Measurements from ENCODE around the gene YAP1.
A peak's percentile ranks its signal among the peaks of the same experiment; 100 is the strongest.
"Not testable (repeated sequence)": the region's sequence is repeated elsewhere in the genome, so short reads cannot be mapped to it uniquely, and the experiment has no call there.

The YAP1 gene

DNA sequence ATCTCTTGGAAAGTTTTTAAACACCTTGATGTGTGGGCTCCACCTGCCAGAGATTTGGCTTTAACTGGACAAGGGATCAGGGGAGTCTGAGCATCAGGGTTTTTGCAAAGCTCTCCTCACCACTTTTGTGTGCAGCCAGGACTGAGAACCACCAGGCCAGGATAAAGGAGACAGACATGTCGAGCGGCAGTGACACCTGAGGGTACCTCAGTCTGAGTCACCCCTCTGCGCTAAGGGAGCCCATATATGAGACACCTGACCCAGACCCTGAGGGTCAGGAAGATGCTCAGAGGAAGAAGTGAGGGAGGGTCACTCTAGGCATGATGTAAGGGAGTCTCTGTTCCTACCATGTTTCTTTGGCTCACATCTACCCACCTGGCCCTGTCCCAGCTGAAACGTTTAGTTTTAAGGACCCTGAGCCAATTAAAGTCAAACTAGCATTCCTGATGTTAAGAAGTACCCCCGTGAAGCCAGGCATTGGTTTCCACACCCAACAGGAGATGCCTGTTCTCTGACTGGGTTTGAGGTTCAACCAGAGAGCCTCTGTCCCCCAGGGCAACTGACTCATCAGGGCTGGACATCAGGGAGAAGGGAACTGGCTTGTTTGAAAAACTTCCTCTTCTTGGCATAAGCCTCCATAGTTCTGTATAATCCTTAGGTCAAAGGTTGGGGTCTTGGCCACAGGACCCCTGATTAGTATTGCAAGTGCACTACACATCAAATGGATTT, 134.6 kb downstream of the YAP1 start:
- DNase-seq = no peak

DNA sequence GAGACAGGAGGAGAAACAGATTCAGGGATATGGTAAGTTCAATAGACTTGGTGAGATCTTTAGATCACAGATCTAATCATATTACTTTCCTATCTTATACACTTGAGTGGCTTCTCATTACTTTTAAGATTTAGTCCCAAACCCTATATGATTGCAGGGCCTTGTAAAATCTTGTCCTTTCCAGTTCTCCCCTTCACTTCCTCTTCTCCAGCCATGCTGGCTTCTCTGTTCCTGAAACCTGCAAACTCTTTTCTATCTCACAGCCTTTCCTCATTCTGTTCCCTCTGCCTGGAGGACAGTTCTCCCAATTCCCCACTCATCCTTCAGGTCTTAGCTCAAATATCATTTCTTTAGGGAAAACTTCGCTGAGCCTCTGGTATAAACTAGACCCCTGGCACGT, 141.2 kb downstream of the YAP1 start:
- DNase-seq = no peak

DNA sequence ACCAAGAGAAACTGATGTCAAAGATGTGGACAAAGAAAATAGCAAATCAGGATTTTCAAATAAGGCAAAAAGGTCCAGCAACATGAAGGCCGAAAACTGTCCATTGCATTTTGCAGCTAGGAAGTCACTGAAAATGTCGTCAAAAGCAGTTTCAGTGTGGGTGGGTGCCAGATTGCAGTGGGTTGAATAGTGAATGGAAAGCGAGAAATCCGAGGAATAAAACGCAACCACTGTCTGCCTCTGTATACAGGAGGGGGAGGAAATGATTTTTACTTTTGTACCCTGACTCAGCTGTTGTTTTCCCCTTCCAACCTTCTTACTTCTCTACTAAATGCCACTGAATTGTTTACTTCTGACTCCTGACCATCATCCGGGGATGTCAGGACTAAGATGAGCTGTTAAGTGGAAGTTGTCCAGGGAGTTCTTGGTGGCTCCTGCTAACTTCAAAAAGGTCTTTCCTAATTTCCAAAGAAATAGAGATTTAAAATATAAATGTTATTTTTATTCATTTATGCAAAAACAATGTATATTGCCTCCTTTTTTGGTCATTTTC, 142.2 kb downstream of the YAP1 start:
- DNase-seq = no peak

DNA sequence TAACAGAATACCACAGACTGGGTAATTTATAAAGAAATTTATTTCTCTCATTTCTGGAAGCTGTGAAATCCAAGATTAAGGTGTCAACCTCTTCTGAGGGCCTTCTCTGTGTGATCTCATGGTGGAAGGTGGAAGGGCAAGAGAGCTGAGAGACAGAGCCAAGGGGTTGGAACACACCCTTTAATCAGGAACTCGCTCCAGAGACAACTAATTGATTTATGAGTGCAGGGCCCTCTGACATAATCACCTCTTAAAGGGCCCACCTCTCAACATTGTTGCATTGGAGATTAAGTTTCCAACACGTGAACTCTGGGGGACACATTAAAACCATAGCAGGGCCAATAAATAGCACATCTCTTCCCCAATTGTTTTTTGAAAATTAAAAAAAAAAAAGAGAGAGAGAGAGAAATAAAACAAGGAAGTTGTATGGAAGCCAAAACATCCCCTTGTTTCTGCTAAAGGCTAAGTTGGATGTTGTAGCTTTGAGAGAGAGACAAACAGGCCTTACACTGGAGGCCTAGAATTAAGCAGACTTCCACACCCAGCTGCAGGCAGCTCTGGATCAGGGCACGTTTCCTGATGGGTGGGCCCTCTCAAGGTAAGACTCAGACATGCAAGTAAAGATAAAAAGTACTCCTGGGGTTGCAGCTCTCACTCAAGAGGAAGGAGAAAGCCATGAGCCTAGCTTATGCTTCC, 142.9 kb downstream of the YAP1 start:
- peak; percentile 50 for DNase-seq

DNA sequence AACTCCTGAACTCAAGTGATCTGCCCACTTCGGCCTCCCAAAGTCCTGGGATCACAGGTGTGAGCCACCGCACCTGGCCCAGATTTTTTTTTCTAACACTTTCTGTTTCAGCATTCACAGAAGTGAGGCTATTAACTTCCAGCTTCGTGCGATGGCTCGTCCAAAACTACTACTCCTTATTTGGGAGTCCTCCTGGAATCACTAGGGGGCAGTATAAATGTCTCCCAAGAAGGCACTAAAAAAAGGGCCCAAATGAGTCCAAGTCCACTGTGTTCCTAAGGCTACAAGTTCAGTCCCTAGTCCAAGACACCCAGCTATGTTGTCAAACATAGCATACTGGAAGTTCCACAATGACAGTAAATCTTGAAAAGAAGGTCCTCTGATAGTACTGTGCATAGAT, 143.8 kb downstream of the YAP1 start:
- DNase-seq = peak; percentile 12

DNA sequence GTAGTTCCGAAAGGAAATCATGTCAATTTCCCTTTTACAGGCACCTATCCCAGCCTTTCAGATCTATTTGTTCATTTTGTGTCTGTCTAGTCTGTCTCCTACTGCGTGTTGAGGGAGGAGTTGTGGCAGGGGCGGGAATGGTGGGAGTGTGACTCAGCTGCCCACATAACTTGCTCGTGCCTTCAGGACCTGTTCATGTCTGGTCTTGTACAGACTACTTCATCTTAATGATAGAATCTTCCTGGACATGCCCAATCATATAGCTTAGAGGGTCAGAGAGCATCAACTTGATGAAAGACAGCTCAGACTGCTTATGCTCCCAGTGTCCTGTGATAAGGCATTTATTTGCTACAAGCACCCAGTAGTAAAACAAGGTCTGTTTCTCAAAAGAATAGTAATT, 146.0 kb downstream of the YAP1 start:
- DNase-seq = no peak

DNA sequence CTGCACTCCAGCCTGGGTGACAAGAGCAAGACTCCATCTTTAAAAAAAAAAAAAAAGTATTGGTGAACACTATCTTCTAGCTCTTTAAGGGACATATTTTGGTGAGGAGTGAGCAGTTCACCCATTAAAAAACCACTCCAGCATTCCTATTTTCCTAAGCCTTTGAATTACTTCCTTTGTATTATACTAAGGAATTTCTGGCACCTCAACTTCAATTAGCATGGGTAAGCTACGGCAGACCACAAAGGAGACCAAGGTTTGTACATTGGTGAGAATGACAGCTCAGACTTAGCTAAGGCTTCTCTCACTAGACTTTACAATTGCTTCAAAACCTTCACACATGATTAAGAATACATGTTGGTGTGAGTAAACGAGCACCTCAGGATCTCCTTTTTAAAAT, 150.0 kb downstream of the YAP1 start:
- no peak for DNase-seq

DNA sequence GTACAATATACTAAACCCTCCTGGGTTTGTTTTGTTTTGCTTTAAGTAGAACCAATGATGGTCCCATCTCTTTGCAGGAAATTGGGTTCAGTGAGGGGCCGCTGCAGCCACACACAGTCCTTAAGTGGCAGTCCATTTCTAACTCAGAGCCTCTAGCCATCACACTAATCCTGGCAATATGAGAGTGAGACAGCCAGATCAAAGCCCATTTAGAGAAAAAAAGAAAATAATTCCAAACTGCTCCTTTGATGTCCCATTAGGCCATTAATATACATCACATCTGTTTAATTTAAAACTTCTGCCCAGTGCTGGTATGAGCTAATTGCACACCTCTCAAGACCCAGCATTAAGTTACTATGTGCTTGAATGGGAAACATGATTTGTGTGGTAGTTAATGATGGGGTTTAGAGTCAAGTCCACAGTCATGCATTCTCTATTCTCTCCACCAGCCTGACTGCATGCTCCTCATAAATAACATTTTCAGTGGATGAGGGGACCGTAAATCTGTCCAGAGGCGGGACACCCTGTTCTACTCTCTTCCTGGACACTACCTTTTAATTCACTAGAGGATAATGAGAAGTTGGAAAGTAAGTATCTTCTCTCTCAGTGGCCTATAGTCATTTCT, 153.2 kb downstream of the YAP1 start:
- no peak for DNase-seq

DNA sequence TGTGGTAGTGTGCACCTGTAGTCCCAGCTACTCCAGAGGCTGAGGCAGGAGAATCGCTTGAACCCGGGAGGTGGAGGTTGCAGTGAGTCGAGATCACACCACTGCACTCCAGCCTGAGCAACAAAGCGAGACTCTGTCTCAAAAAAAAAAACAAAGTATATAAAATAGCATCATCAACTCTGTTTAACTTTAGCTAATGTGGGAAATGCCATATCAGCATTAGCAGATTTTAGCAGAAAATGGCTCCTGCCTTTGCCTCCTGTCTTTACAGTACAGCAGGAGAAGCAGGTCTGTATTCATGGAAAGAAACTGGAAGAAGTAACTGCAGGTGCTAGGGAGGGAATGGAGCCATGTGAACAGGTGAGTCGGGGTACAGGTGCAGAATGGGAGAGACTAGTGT, 154.5 kb downstream of the YAP1 start:
- DNase-seq = not testable (repeated sequence)

DNA sequence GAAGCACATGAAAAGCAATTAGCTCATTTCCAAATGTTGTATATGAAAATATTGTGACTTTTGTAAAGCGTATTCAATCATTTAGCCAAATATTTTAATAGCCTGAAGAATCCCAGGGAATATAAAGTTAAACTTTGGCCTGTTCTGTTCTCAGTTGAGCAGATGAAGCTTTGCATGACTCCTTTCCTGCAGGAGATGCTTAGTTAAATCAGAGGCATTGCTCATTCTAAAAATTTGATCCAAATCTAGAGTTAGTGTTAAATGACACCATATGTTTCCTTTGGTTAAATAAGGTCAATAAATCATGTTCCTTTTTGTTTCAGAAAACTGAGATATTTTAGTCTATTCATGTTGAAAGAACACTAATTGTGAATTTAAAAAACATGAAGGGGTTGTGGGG, 155.9 kb downstream of the YAP1 start:
- DNase-seq = no peak

DNA sequence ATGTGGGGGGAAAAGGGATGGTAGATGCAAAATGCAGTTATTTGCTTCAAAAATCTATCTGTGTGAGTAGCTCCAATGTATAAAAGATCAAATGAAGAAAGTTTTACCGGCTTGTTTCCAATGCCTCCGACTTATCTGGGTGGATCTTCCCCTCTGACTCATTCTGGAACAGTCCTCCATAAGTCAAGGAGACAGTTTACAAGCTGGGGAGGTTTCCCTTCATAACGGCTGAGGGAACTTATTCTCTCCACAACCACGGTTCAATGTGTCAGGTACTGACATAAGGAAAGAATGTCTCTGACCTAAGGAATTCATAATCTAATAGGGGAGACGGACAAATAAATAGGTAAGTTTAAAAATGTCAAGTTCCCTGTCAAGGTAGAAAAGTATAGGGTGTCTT, 157.4 kb downstream of the YAP1 start:
- no peak for DNase-seq

DNA sequence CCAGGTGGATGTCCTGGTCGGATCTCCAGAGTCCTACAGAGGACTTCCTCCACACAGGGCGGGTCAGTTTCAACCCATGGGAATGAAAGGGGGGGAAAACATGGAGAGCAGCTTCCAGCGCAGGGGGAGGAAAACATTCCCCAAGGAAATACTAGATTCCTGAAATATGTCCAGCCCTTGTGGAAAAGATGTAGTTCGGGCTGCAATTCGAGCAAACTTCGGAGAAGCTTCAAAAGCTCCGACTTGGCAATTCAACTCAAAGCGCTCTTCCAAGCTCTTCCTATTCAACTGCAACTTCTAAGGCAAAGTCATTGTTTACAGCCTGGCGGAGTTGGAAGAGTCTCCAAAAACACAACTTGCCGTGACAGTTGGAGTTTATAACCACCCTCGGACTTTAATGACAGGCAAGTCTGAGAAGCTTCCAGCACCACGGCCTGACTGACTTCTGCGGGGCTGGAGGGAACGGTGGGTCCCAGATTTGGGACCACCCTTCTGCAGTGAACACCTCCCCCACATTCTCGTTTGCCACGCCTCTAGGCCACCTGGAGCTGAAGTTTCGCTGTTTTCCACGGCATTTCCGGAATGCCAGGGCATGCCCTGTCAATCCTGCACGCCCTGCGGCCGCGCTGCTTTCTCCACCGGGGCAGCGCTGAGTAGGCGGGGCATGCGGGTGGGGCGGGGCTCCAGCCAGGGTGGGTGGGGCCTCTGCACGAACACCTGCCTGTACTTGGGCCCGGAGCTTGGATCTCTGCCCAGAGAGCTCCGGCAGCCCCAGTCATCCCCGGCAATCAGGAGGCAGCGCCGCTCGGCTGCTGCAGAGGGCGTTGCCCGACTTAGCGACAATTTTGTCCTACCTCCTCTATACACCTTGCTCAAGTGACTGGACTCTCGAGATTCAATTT, 158.1 kb downstream of the YAP1 start:
- peak; percentile 82 for DNase-seq

DNA sequence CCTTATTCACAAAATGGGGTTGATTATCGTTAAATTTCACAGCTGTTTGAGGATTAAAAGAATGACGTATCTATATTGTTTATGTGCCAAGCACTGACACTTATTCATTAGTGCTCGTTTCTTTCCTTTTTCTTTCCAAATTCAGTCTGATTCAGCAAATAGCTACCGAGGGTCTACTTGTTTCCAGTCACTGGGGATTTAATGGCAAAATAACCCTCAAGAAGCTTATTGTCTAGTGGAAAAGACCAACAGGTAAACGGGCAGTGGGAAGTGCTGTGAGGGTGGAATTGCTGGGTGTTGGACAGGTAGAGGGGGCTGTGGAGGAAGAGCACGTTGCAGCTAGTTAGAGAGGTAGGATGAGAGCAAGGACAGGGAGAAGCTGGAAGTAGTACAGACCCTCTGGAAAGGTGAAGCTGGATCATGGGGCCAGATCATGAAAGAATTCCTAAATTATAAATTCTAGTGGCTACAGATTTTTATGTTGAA, 158.8 kb downstream of the YAP1 start:
- no peak for DNase-seq

DNA sequence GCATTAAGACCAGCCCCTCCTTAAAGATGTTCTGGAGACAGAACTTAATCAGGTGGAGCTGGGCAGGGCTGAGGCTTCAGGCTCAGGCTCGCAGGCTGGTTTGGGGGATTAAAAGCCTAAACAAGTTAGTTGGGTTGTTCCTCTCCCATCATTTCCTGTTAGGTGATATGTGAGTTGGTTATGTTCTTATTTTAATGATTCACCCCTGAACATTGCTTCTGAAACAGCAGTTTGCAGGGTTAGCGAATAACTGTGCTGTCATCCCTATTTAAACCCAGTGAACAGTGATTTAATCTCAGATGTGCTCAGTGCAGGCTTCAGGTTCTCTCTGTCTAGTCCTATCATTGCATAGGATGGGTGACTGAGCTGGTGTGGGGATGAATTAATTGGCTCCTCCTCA, 159.7 kb downstream of the YAP1 start:
- DNase-seq = peak; percentile 5

DNA sequence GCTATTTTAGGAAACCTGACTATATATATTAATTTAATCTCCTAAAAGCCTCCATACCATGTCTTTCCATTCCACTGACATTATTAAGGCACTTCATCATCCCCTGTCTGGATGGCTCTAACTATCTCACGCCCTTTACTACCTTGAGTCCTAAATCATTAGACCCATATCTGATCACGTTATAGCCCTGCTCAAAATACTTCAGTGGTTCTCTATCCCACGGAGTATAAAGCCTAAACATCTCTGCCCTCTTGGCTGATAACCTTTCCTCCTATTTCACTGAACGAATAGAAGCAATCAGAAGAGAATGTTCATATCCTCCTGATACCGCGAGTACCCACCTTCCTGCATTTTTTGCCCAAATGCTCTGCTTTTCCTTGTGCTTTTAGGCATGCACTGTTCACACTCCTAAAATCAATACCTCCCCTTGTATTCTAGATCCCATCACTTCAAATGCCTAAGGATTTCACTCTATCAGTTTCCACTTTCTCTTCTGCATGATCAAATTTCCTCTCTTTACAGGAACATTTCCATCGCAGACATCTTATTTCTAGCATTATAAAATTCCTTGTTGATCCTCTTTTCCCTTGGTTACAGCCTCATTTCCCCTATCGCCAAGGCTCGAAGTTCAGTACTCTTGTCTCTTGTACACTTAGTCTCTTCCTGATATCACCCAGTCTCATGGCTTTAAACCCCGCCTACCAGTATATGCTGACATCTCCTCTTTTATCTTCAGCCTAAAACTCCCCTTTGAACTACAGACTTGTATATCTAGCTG, 162.0 kb downstream of the YAP1 start:
- DNase-seq = no peak

DNA sequence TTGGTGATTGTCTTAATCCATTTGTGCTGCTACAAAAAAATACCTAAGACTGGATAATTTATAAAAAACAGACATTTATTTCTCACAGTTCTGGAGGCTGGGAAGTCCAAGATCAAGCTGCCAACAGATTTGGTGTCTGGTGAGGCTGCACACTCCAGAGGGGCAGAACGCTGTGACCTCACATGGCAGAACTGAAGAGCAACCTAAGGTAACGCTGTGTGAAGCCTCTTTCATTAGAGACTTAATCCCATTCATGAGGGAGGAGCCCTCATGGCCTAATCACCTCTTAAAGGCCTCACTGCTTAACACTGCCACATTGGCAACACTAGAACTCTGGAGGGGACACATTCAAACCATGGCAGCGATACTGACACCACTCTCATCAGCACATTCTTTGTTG, 164.4 kb downstream of the YAP1 start:
- peak; percentile 76 for DNase-seq

DNA sequence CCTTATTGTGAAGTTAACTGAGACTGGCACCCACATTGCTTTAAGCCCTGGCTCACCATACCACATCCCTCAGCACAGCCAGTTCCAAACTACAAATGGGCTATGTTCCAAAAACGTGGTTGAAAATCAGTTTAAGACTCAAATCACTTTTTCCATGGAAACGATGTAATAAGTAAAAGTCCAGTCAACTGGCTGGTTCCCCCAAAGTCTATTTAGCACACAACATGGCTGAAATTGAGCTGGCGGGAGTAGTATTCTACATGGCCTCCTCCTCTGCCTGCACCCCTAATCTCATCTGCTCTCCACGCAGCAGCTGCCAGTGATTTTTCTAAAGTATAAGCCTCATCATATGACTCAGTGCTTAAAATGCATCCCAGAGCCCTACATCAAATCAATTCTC, 166.1 kb downstream of the YAP1 start:
- DNase-seq = no peak

DNA sequence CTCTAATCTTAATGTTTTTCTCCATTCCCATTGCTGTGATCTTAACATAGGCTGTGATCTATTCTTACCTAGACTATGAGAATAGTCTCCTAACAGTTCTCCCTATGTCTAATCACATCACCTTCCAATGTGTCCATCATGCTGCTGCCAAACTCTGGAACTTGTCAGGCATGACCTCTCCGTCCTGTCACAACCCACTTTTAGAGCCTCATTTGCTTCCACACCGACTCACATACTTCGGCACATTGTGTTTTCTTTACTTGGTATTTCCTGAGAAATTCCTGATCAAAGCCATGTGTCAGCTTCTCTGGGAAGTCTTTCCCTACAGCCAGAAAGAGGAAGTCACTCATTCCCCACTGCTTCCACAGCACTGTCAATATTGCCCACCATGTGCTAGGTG, 166.5 kb downstream of the YAP1 start:
- DNase-seq = no peak

DNA sequence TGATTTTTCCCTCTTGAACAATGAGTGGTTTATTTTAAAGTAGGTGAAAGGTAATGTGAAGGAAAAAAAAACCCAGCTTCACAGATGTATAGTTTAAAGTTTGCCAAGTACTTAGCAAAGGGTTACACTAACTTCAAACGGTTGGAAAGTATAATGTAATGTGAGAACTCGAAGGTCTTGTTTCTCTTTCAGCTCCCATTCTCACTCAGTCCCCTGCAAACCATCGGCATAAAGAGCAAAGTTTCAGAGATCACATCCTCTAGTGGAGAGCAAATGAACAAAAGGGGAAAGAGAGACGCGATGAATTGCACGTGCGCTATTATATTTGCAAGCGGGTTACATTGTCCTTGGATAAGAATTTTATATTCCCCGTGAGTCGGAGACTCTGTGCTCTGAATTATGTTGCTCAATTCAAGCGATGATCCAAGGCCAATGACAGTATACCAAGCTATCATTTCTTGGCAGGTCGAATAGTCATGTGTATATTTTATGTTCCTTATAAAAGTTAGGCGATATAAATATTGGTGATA, 169.5 kb downstream of the YAP1 start:
- DNase-seq = no peak

DNA sequence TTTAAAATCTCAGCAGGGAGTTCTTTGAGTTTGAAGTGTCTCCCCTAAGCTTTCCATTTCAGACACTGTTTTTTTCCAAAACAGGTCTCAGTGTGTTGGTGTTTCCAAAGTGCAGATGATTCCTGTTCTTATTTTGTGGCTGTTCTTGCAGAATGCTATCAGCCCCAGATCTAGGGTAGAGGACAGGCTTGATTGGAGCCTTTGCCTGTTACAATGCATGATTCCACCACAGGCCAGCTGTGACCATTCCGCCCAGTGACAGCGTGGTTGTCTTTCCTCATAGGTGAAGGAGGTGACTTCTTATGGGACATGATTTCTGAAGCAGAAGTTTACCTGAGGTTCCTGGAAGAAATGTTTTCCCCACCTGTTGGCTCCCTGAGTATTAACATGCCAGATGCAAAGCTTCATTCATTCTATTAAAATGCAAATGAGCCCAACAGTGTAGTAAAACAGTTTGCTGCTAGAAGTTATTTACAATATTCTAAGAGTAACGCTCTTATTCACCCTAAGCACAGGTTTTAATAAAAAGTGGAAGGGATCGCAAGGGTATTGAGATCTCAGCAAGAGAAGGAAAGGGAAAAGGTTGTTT, 170.1 kb downstream of the YAP1 start:
- DNase-seq = no peak
